ENCODE results near the gene SLC25A1.
"Not testable (repeated sequence)": the region's sequence is repeated elsewhere in the genome, so short reads cannot be mapped to it uniquely, and the experiment has no call there.

SLC25A1 gene

DNA sequence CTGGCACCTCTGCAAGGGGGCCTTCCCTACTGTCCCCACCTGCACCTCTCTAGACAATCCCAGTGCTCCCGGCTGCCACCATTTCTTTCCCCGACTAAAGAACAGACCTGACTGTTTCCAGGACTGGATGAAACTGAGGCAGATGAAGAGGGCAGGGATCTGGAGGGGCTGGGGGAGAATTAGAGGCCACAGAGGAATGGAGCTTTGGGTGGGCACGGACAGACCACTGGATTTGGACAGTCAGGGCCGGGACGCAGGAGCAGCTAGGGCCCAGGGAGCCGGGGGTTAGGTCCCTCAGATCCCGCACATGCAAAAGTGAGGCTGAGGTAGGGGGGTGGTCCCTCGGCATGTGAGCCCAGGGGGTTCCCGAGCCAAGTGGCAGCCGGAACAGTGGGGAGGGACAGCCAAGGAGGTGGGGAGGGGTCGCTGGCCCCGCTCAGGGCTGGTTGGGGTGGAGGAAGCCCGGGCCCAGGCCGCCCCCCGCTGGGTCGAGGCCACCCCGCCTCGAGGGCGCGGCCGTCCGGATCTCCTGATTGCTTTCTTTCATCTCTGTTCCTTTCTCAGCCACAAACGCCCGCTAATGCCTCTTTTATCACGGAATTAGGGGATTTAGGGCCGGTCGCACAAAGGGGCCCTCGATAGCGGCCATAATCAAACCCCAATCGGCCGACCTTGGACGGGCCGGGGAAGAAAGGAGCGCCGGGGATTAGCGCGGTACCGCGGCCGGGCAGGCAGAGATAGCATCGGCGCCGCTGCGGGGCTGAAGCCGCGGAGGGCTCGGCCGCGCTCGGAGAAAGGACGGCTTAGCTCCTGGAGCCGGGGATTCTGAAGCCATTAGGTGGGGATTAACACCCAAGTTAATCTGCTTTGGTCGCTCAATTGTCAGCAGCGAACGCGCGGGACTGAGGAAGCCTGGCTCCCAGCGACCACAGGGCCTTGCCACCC lies 9.3 kb downstream of the SLC25A1 start:
- no peak for FAIRE-seq
- DNase-seq (ENCODE audit: insufficient read length, low spot score): peak; percentile 79
- TF ChIP-seq, protein P1, sequence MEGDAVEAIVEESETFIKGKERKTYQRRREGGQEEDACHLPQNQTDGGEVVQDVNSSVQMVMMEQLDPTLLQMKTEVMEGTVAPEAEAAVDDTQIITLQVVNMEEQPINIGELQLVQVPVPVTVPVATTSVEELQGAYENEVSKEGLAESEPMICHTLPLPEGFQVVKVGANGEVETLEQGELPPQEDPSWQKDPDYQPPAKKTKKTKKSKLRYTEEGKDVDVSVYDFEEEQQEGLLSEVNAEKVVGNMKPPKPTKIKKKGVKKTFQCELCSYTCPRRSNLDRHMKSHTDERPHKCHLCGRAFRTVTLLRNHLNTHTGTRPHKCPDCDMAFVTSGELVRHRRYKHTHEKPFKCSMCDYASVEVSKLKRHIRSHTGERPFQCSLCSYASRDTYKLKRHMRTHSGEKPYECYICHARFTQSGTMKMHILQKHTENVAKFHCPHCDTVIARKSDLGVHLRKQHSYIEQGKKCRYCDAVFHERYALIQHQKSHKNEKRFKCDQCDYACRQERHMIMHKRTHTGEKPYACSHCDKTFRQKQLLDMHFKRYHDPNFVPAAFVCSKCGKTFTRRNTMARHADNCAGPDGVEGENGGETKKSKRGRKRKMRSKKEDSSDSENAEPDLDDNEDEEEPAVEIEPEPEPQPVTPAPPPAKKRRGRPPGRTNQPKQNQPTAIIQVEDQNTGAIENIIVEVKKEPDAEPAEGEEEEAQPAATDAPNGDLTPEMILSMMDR (IDR thresholded peaks at IDR 0.05; ENCODE audit: insufficient read depth, missing control alignments): no peak

DNA sequence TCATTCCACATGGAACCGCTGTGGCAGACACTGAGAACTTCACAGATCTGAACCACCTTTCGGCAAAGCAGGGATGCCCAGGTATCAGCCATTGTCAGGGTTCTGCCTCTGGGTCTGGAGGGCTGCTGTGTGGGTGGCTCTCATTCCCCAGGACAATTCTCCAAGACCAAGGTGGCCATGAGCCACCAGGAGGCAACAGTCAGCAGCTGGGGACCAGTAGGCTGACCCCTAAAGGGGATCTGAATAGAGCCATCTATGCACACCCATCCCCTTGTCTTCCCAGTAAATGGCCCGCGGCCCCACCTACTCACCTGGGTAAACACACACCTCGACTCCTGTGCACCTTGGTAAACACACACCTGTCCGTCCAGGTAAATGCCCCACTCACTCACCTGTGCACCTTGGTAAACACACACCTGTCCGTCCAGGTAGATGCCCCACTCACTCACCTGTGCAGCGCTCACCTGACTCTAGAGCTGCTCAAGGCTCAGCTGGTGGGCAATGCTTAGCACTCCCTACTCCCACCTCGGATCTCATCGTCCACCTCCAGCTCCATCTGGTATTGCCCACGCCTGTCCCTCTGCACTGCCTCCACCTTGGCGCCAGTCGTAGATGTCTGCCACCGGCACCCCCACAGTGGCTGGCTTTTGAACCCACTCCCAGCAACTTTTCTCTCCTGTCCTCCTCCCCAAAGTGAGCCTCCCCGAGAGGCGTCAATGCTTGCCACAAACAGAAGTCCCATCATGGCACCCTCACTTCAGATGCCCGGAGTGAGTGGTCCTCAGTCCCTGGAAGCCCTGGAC lies 10.2 kb downstream of the SLC25A1 start:
- FAIRE-seq: no peak
- DNase-seq (ENCODE audit: insufficient read length, low spot score): no peak
- TF ChIP-seq, protein P1 (IDR thresholded peaks at IDR 0.05; ENCODE audit: insufficient read depth, missing control alignments): no peak

DNA sequence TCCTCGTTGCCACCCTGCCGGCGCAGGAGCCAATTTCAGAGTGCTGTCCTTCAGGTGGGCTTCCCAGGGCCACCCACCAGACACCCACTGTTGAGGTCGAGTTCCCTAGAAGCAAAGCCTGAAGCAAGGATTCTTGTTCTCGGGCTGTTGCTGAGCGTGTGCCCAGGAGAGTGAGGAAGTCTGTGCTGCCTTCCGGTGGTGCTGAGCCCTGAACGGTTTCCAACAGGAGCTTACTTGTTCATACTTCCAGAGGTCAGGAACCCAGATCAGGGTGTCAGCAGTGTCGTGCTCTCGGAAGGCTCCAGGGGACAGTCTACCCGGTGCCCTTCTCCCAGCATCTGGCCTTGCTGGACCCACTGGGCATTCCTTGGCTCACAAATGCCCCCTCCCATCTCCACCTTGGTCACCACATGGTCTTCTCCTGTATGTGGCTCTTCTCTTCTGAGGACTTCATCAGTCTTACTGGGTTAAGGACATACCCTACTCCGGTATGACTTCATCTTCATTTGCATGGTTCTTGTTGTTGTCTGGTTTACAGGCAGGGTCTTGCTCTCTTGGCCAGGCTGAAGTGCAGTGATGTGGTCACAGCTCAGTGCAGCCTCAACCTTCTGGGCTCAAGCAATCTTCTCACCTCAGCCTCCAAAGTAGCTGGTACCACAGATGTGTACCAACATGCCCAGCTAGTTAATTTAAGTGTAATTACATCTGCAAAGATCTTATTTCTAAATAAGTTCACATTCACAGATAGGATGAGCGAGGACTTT lies 11.2 kb downstream of the SLC25A1 start:
- DNase-seq (ENCODE audit: insufficient read length, low spot score): no peak
- TF ChIP-seq, protein P1 (IDR thresholded peaks at IDR 0.05; ENCODE audit: insufficient read depth, missing control alignments): no peak
- no peak for FAIRE-seq

DNA sequence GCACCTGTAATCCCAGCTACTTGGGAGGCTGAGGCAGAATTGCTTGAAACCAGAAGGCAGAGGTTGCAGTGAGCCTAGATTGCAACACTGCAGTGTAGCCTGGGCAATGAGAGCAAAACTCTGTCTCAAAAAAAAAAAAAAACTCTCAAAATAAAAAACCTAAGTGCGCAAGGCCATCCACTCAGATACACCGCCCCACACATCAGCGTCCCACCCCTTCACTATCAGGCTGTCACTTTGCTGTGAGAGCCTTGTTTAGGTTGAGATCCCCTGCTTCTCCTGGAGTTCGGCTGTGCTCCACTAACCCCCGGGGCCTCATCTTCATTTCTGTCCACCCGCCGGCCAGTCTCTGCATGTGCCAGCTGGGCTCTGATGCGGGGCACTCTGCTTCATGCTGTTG lies 12.1 kb downstream of the SLC25A1 start:
- TF ChIP-seq, protein P1 (IDR thresholded peaks at IDR 0.05; ENCODE audit: insufficient read depth, missing control alignments): no peak
- FAIRE-seq (no peak), DNase-seq (ENCODE audit: insufficient read length, low spot score) (no peak)

DNA sequence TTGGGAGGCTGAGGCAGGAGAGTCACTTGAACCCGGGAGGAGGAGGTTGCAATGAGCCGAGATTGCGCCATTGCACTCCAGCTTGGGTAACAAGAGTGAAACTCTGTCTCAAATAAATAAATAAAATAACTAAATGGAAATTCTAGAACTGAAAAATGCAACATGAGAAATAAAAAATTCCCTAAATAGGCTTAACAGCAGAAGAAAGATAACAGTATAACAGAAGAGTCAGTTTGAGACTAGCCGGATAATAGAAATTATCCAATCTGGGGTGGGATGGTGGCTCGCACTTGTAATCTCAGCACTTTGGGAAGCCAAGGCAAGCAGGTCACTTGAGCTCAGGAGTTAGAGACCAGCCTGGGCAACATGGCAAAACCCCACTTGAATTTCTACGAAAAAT lies 14.1 kb downstream of the SLC25A1 start:
- no peak for DNase-seq (ENCODE audit: insufficient read length, low spot score)
- FAIRE-seq: no peak
- TF ChIP-seq, protein P1 (IDR thresholded peaks at IDR 0.05; ENCODE audit: insufficient read depth, missing control alignments): no peak

DNA sequence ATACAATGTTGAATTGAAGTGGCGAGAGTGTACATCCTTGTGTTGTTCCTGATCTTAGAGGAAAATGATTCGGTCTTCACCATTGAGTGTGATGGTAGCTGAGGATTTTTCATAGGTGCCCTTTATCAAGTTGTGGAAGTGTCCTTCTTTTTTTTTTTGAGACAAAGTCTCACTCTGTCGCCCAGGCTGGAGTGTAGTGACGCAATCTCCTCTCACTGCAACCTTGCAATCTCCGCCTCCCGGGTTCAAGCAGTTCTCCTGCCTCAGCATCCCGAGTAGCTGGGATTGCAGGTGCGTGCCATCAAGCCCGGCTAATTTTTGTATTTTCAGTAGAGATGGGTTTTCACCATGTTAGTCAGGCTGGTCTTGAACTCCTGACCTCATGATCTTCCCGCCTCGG lies 19.9 kb downstream of the SLC25A1 start:
- DNase-seq (ENCODE audit: insufficient read length, low spot score); FAIRE-seq: not testable (repeated sequence)

DNA sequence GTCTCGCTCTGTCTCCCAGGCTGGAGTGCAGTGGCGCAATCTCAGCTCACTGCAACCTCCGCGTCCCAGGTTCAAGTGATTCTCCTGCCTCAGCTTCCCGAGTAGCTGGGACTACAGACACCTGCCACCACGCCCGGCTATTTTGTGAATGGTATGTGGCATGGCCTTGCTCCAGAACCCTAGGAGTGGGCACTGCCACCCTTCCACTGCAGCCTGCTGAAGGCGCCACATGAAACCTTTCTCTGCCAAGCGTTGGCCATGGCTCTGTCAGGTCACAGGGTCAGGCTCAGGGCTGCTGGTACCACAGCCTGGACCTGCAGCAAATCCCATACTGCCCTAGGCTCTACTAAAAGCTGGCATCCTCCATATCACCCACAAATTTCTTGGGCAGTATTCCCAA lies 22.4 kb downstream of the SLC25A1 start:
- DNase-seq (ENCODE audit: insufficient read length, low spot score): not testable (repeated sequence)

More for the DNA sequence above, 22.4 kb downstream of the SLC25A1 start:
- FAIRE-seq: not testable (repeated sequence)
